GM21390 (cell line): ENCODE results near the gene GPR119.
"Not testable (repeated sequence)": the region's sequence is repeated elsewhere in the genome, so short reads cannot be mapped to it uniquely, and the experiment has no call there.

ENCODE experiments used
- ATAC-seq: cut with Tn5 transposase; IDR thresholded peaks from one replicate; pipeline ENCODE4 v1.9.1; 2021; ENCODE audit not compliant: unreplicated experiment

The GPR119 gene

GRCh38 chrX:130385520-130385919 is at the start of gene GPR119:
GPR119 (minus strand) TSS chrX:130385674; CDS start chrX:130385447, 227 bp downstream.
- no peak for ATAC-seq

GRCh38 chrX:130429236-130429635 is 43.8 kb upstream of the GPR119 start:
- not testable (repeated sequence) for ATAC-seq

- ATAC-seq: no peak
Observed at GRCh38 chrX:130426531-130426930, 41.1 kb upstream of the GPR119 start.

GRCh38 chrX:130419263-130419662 is 33.8 kb upstream of the GPR119 start:
- ATAC-seq: no peak

GRCh38 chrX:130418740-130419139 is 33.3 kb upstream of the GPR119 start:
- no peak for ATAC-seq

GRCh38 chrX:130418066-130418465 is 32.6 kb upstream of the GPR119 start:
- no peak for ATAC-seq

GRCh38 chrX:130416785-130417184 is 31.3 kb upstream of the GPR119 start:
- no peak for ATAC-seq

- ATAC-seq: no peak
Observed at GRCh38 chrX:130415201-130415600, 29.7 kb upstream of the GPR119 start.

GRCh38 chrX:130414800-130415199 is 29.3 kb upstream of the GPR119 start:
- ATAC-seq: no peak

GRCh38 chrX:130413415-130413814 is 27.9 kb upstream of the GPR119 start:
- no peak for ATAC-seq

- ATAC-seq: no peak
Observed at GRCh38 chrX:130402208-130402684, 16.8 kb upstream of the GPR119 start.

GRCh38 chrX:130401415-130402207 is 16.1 kb upstream of the GPR119 start, which contains the start of gene RBMX2:
RBMX2 (plus strand) TSS chrX:130401987; CDS start chrX:130402033, 46 bp downstream.
- peak; percentile 95 for ATAC-seq

- ATAC-seq: no peak
Observed at GRCh38 chrX:130395341-130395740, 9.9 kb upstream of the GPR119 start.

GRCh38 chrX:130393451-130394074 is 8.1 kb upstream of the GPR119 start:
- ATAC-seq: no peak

- ATAC-seq: no peak
Observed at GRCh38 chrX:130386408-130386808, 934 bp upstream of the GPR119 start.

- no peak for ATAC-seq
Observed at GRCh38 chrX:130378024-130378669, 7.3 kb downstream of the GPR119 start.

- ATAC-seq: no peak
Observed at GRCh38 chrX:130376077-130376476, 9.4 kb downstream of the GPR119 start.

GRCh38 chrX:130352050-130352449 is 33.4 kb downstream of the GPR119 start:
- not testable (repeated sequence) for ATAC-seq

- no peak for ATAC-seq
Observed at GRCh38 chrX:130351567-130351966, 33.9 kb downstream of the GPR119 start.

- ATAC-seq: no peak
Observed at GRCh38 chrX:130347321-130347720, 38.2 kb downstream of the GPR119 start.

- ATAC-seq: no peak
Observed at GRCh38 chrX:130343411-130343810, 42.1 kb downstream of the GPR119 start.

- no peak for ATAC-seq
Observed at GRCh38 chrX:130340271-130340670, 45.2 kb downstream of the GPR119 start.
